Measurements from ENCODE around the gene UBE2J2. TPM values are rescaled to one million over a fixed set of nuclear protein-coding genes. Genes with fewer than 3 reads are reported as not detected.

UBE2J2 gene
- total and polyA plus RNA-seq, 2 of the 13 experiments (the other 11 are each of a cell fraction or from before 2014, with no cell fraction given) = 25.4 to 29.4 TPM

DNA sequence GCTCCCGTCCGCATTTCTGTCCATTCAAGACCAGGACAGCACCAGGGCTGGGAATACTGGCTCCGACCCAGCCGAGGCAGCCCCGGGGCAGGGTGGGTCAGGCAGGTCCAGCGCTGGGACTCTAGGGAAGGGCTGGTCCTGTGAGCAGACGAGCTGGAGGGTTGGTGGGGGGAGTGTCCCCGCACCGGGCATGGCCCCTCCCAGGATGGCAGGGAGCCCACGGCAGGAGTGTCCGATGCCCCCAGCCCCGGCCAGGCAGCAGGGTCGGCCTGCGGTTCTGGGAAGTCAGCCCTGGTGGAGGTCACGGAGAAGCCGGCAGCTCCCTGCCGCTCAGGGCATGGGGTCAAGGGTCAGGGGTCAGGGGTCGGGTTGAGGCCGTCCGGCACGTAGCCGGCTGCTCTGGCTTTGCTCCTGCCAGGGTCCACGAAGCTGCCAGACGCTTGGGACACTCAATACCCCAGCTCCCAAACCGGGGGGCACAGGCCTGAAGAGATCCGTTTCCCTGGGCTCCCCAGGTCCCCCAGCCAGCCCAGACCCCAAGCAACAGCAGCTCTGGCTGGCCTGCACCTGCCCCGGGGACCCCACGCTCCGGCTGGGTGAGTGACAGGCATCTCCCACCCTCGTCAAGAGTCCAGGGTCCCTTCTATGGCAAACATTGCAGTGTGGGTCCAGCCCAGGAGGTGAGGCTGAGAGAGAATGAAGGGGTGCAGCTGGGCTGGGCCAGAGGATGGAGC is 33.9 kb downstream of the UBE2J2 start (continued):
- TF ChIP-seq ZC3H13 (CRISPR knock-in tag; IDR thresholded peaks at IDR 0.05) (no peak; the same call in 1 of the 2 replicates), KLF6 (CRISPR knock-in tag; IDR thresholded peaks at IDR 0.05) (no peak), ZNF12 (CRISPR knock-in tag; IDR thresholded peaks at IDR 0.05) (no peak), BCL3 (CRISPR knock-in tag; IDR thresholded peaks at IDR 0.05) (no peak), BCL6 (CRISPR knock-in tag; IDR thresholded peaks at IDR 0.05) (no peak), HNRNPLL (IDR thresholded peaks at IDR 0.05; ENCODE audit: low read depth, low read length, poor library complexity, severe bottlenecking) (no peak), FOXC1 (CRISPR knock-in tag; IDR thresholded peaks at IDR 0.05; ENCODE audit: borderline replicate concordance) (peak; percentile 71; the same call in 1 of the 2 replicates), SMC3 (IDR thresholded peaks at IDR 0.05; ENCODE audit: low read length) (no peak), ZNF143 (CRISPR knock-in tag; IDR thresholded peaks at IDR 0.05) (no peak), ZFP82 (CRISPR knock-in tag; IDR thresholded peaks at IDR 0.05; ENCODE audit: borderline replicate concordance) (no peak), ISL2 (CRISPR knock-in tag; IDR thresholded peaks at IDR 0.05) (0 out of 2 replicates have a peak, but pooled peaks have one; percentile 34), ZFP62 (CRISPR knock-in tag; IDR thresholded peaks at IDR 0.05) (no peak), ZNF263 (CRISPR knock-in tag; IDR thresholded peaks at IDR 0.05) (0 out of 2 replicates have a peak, but pooled peaks have one; percentile 7), TARDBP (CRISPR knock-in tag; IDR thresholded peaks at IDR 0.05) (no peak), ZNF713 (CRISPR knock-in tag; IDR thresholded peaks at IDR 0.05) (no peak), KLF12 (CRISPR knock-in tag; IDR thresholded peaks at IDR 0.05; ENCODE audit: borderline replicate concordance) (0 out of 2 replicates have a peak, but pooled peaks have one; percentile 35), ONECUT2 (CRISPR knock-in tag; IDR thresholded peaks at IDR 0.05) (no peak), ZNF30 (CRISPR knock-in tag; IDR thresholded peaks at IDR 0.05) (no peak), ZMAT3 (CRISPR knock-in tag; conservative IDR thresholded peaks at IDR 0.05) (peak; percentile 66), ZNF792 (CRISPR knock-in tag; IDR thresholded peaks at IDR 0.05) (no peak), ZSCAN31 (CRISPR knock-in tag; IDR thresholded peaks at IDR 0.05; ENCODE audit: low read depth) (peak; percentile 51; the same call in 1 of the 2 replicates), ZNF7 (CRISPR knock-in tag; IDR thresholded peaks at IDR 0.05) (no peak), ZSCAN25 (CRISPR knock-in tag; IDR thresholded peaks at IDR 0.05) (peak; percentile 74; the same call in 1 of the 2 replicates), SIX4 (CRISPR knock-in tag; IDR thresholded peaks at IDR 0.05) (no peak), NKX3-1 (CRISPR knock-in tag; IDR thresholded peaks at IDR 0.05) (no peak), KMT2B (CRISPR knock-in tag; IDR thresholded peaks at IDR 0.05) (no peak), ZNF598 (CRISPR knock-in tag; IDR thresholded peaks at IDR 0.05; ENCODE audit: borderline replicate concordance) (no peak)
- TF ChIP-seq, protein P1, sequence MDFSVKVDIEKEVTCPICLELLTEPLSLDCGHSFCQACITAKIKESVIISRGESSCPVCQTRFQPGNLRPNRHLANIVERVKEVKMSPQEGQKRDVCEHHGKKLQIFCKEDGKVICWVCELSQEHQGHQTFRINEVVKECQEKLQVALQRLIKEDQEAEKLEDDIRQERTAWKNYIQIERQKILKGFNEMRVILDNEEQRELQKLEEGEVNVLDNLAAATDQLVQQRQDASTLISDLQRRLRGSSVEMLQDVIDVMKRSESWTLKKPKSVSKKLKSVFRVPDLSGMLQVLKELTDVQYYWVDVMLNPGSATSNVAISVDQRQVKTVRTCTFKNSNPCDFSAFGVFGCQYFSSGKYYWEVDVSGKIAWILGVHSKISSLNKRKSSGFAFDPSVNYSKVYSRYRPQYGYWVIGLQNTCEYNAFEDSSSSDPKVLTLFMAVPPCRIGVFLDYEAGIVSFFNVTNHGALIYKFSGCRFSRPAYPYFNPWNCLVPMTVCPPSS (IDR thresholded peaks at IDR 0.05) = no peak
- TF ChIP-seq, protein P2, sequence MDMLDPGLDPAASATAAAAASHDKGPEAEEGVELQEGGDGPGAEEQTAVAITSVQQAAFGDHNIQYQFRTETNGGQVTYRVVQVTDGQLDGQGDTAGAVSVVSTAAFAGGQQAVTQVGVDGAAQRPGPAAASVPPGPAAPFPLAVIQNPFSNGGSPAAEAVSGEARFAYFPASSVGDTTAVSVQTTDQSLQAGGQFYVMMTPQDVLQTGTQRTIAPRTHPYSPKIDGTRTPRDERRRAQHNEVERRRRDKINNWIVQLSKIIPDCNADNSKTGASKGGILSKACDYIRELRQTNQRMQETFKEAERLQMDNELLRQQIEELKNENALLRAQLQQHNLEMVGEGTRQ (IDR thresholded peaks at IDR 0.05; ENCODE audit: low read depth, low read length) = no peak
- TF ChIP-seq, protein P2 (CRISPR knock-in tag; IDR thresholded peaks at IDR 0.05; ENCODE audit: borderline replicate concordance) = no peak

Data from HepG2 (cell line).